Nephron (organoid): ENCODE results near the gene RTL1.

ENCODE experiments used
- H3K27ac Mint-ChIP-seq, 3 experiments: 2 replicates each; pipeline ENCODE4 v1.8.0; 2020; ENCODE audit warnings: mixed read lengths in 3 of 3, mild to moderate bottlenecking in 2 of 3, moderate library complexity in 1 of 3
- H3K27me3 Mint-ChIP-seq: 2 replicates; pipeline ENCODE4 v1.8.0; 2021; ENCODE audit warnings: low read depth, mild to moderate bottlenecking, moderate library complexity, mixed read lengths
- H3K36me3 Mint-ChIP-seq: 2 replicates; pipeline ENCODE4 v1.8.0; 2020; ENCODE audit warnings: low read depth, mixed read lengths
- H3K4me1 Mint-ChIP-seq: 2 replicates; pipeline ENCODE4 v1.8.0; 2020; ENCODE audit warnings: mixed read lengths
- H3K4me3 Mint-ChIP-seq, 3 experiments: 2 replicates each; pipeline ENCODE4 v1.8.0; 2020; ENCODE audit warnings: mild to moderate bottlenecking in 3 of 3, mixed read lengths in 3 of 3, moderate library complexity in 2 of 3
- H3K9me3 Mint-ChIP-seq: 2 replicates; pipeline ENCODE4 v1.8.0; 2020; ENCODE audit warnings: mixed read lengths
- TF ChIP-seq, protein P1 (sequence below), 3 experiments: fragments of 200-600 bp; sonication (generic); IDR thresholded peaks; one replicate each; pipeline ENCODE4 v1.5.0; 2021; ENCODE audit warnings: antibody characterized with exemption in 3 of 3; ENCODE audit not compliant: unreplicated experiment in 3 of 3

RTL1 gene

GRCh38 chr14:100867631-100868315 is 35.7 kb downstream of the RTL1 start:
- Mint-ChIP-seq H3K9me3 (no peaks in the 10 kb centered on the region), H3K36me3 (no peaks in the 10 kb centered on the region), H3K4me1 (peaks cover 6% of the 10 kb centered on the region), H3K27me3 (peaks cover 8% of the 10 kb centered on the region), H3K27ac (no peak overlapping the region), H3K4me3 (no peak overlapping the region)
- TF ChIP-seq, protein P1, sequence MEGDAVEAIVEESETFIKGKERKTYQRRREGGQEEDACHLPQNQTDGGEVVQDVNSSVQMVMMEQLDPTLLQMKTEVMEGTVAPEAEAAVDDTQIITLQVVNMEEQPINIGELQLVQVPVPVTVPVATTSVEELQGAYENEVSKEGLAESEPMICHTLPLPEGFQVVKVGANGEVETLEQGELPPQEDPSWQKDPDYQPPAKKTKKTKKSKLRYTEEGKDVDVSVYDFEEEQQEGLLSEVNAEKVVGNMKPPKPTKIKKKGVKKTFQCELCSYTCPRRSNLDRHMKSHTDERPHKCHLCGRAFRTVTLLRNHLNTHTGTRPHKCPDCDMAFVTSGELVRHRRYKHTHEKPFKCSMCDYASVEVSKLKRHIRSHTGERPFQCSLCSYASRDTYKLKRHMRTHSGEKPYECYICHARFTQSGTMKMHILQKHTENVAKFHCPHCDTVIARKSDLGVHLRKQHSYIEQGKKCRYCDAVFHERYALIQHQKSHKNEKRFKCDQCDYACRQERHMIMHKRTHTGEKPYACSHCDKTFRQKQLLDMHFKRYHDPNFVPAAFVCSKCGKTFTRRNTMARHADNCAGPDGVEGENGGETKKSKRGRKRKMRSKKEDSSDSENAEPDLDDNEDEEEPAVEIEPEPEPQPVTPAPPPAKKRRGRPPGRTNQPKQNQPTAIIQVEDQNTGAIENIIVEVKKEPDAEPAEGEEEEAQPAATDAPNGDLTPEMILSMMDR (IDR thresholded peaks at IDR 0.05; ENCODE audit: unreplicated experiment in 3 of 3), result no peak

DNA sequence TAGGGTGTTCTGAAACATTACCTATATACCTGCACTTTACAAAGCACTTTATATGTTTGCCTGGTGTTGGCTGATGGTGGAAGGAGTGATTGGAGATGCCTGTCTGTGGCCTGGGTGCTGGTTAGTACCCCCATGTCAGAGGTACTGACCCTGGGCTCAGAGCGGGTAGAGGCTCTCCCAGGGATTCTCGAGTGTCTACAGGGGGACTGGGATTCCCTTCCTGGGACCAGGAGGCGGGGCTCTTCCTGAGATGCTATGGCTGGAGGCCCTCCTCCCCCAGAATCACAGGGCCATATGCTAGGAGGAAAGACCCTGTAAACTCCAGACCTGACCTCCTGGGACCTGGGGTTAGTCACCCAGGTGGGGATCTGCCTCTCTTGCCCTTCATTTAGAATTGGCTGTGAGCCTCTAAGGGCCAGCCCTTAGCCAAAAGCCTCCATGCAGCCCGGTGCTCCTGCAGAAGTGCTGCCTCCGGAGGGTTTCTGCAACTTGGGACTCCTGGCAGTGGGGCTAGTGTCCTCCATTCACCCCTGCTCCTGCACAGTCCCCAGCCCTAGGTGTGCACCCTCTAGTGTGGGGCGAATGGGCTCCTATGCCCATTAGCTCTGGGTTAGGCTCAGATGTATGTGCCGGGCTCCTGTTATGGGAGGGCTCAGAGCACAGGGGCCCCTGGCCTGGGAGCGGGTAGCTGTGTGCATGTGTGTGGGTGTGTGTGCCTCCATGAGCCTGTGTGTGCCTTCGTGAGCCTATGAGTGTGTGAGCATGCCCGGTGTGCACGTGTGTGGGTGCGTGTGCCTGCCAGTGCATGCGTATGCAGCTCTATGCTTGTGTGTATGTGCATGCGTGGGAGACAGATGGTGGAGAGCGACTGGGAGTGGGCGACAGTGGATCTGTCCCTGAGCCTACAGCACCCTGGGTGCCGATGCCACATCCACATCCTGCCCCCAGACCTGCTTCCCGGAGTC is 36.6 kb downstream of the RTL1 start:
- Mint-ChIP-seq H3K27ac (no peak overlapping the region), H3K4me1 (peaks cover 6% of the 10 kb centered on the region), H3K36me3 (no peaks in the 10 kb centered on the region), H3K27me3 (peaks cover 8% of the 10 kb centered on the region), H3K9me3 (no peaks in the 10 kb centered on the region), H3K4me3 (no peak overlapping the region)
- TF ChIP-seq, protein P1 (IDR thresholded peaks at IDR 0.05; ENCODE audit: unreplicated experiment in 3 of 3), result no peak

GRCh38 chr14:100865682-100866591 is 37.6 kb downstream of the RTL1 start:
- Mint-ChIP-seq H3K4me3 (no peak overlapping the region), H3K4me1 (peaks cover 6% of the 10 kb centered on the region), H3K9me3 (no peaks in the 10 kb centered on the region), H3K36me3 (no peaks in the 10 kb centered on the region), H3K27me3 (peaks cover 8% of the 10 kb centered on the region), H3K27ac (no peak overlapping the region)
- TF ChIP-seq, protein P1 (IDR thresholded peaks at IDR 0.05; ENCODE audit: unreplicated experiment in 3 of 3), result no peak

GRCh38 chr14:100864960-100865681 is 38.4 kb downstream of the RTL1 start:
- Mint-ChIP-seq H3K9me3 (no peaks in the 10 kb centered on the region), H3K27ac (no peak overlapping the region), H3K4me3 (no peak overlapping the region), H3K36me3 (no peaks in the 10 kb centered on the region), H3K4me1 (peaks cover 6% of the 10 kb centered on the region), H3K27me3 (peaks cover 10% of the 10 kb centered on the region)
- TF ChIP-seq, protein P1 (IDR thresholded peaks at IDR 0.05; ENCODE audit: unreplicated experiment in 3 of 3), result no peak

- Mint-ChIP-seq H3K4me1 (peaks cover 6% of the 10 kb centered on the region), H3K27me3 (peaks cover 14% of the 10 kb centered on the region), H3K4me3 (no peak overlapping the region), H3K9me3 (no peaks in the 10 kb centered on the region), H3K27ac (no peak overlapping the region), H3K36me3 (no peaks in the 10 kb centered on the region)
- TF ChIP-seq, protein P1 (IDR thresholded peaks at IDR 0.05; ENCODE audit: unreplicated experiment in 3 of 3), result no peak
Measured at GRCh38 chr14:100864206-100864605, 39.3 kb downstream of the RTL1 start.
